ENCODE results near the gene CSHL1.

DNA sequence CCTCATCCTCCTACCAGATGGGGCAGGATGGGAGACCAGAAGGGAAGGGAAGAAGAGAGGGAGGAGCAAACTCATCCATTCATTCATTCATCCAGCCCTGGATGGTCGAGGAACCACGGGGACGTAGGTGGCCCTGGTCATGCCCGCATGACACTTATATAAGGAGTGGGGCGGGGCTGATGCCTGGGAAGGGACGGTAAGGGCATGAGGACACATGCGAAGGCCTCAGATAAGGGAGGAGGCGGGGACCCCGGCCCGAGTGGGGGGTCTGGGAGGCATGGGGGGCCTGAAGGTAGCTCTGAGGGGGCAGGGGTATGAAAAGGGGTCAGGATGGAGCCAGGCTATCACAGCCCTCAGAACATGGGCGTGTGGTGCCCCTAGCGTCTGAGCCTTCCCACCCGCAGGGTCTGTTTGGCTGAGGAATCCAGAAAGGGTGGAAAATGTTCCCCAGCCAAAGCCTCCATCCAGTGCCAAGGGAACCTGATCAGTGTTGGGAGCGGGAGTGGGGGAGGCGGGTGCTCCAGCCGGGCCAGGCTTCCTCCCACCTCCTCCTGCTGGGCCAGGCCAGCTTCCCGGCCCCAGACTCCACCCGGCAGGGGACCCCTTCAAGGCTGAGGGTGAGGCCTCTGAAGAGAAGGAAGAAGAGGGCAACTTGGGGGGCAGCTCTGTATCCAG lies 38.7 kb upstream of the CSHL1 start:
- TF ChIP-seq, protein P1, sequence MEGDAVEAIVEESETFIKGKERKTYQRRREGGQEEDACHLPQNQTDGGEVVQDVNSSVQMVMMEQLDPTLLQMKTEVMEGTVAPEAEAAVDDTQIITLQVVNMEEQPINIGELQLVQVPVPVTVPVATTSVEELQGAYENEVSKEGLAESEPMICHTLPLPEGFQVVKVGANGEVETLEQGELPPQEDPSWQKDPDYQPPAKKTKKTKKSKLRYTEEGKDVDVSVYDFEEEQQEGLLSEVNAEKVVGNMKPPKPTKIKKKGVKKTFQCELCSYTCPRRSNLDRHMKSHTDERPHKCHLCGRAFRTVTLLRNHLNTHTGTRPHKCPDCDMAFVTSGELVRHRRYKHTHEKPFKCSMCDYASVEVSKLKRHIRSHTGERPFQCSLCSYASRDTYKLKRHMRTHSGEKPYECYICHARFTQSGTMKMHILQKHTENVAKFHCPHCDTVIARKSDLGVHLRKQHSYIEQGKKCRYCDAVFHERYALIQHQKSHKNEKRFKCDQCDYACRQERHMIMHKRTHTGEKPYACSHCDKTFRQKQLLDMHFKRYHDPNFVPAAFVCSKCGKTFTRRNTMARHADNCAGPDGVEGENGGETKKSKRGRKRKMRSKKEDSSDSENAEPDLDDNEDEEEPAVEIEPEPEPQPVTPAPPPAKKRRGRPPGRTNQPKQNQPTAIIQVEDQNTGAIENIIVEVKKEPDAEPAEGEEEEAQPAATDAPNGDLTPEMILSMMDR (IDR thresholded peaks at IDR 0.05): no peak
- TF ChIP-seq EP300 (IDR thresholded peaks at IDR 0.05): no peak

Measured in sigmoid colon (tissue), 4 donors.